ENCODE measurements around the gene SLC66A2. TPM values are rescaled to one million over a fixed set of nuclear protein-coding genes. Genes with fewer than 3 reads are reported as not detected.
A peak's percentile ranks its signal among the peaks of the same experiment; 100 is the strongest.

SLC66A2 gene
- total RNA-seq, 1 donor, result 23.3 TPM

GRCh38 chr18:79971986-79972385 lies 20.5 kb upstream of the SLC66A2 start:
- TF ChIP-seq CTCF (IDR thresholded peaks at IDR 0.05; ENCODE audit: insufficient read depth, low read depth, low read length), result no peak
- H3K4me3 ChIP-seq (ENCODE audit: low read depth, low read length), result no peak overlapping the region
- no peak for DNase-seq (ENCODE audit: low read depth)

GRCh38 chr18:79971211-79971952 lies 19.9 kb upstream of the SLC66A2 start:
- no peak for DNase-seq (ENCODE audit: low read depth)
- no peak overlapping the region for H3K4me3 ChIP-seq (ENCODE audit: low read depth, low read length)
- no peak for TF ChIP-seq CTCF (IDR thresholded peaks at IDR 0.05; ENCODE audit: insufficient read depth, low read depth, low read length)

- peak; percentile 33 for DNase-seq (ENCODE audit: low read depth)
- H3K4me3 ChIP-seq (ENCODE audit: low read depth, low read length), result no peak overlapping the region
- no peak for TF ChIP-seq CTCF (IDR thresholded peaks at IDR 0.05; ENCODE audit: insufficient read depth, low read depth, low read length)
Measured at GRCh38 chr18:79970419-79971133, 19.1 kb upstream of the SLC66A2 start.

GRCh38 chr18:79965119-79965902 lies 13.9 kb upstream of the SLC66A2 start:
- H3K4me3 ChIP-seq (ENCODE audit: low read depth, low read length), result peak overlapping the region; percentile 73
- no peak for TF ChIP-seq CTCF (IDR thresholded peaks at IDR 0.05; ENCODE audit: insufficient read depth, low read depth, low read length)
- DNase-seq (ENCODE audit: low read depth), result peak; percentile 97

- H3K4me3 ChIP-seq (ENCODE audit: low read depth, low read length), result peak within 1 kb of the TSS; percentile 73
- peak; percentile 48 for DNase-seq (ENCODE audit: low read depth)
- peak; percentile 24 for TF ChIP-seq CTCF (IDR thresholded peaks at IDR 0.05; ENCODE audit: insufficient read depth, low read depth, low read length)
Measured at GRCh38 chr18:79964330-79965118, 13.1 kb upstream of the SLC66A2 start, which contains the start of gene HSBP1L1. Gene HSBP1L1, plus strand, starts transcription at chr18:79964643. Its CDS starts 93 bp downstream, at chr18:79964736.

Measured in fibroblast of villous mesenchyme (primary cell).